T-cell (primary cell): ENCODE measurements around the gene AGFG2. TPM values are rescaled to one million over a fixed set of nuclear protein-coding genes. Genes with fewer than 3 reads are reported as not detected.
"Not testable (repeated sequence)": the region's sequence is repeated elsewhere in the genome, so short reads cannot be mapped to it uniquely, and the experiment has no call there.

Experiments used
- ATAC-seq, 4 experiments: fragments of 200-7000 bp in 3 of 4; fragments of 150-1000 bp in 1 of 4; cut with Tn5 transposase; replicated peaks in 1 of 4; 1 replicate in 3 of 4; 2 replicates in 1 of 4; pipeline ENCODE4 v1.10.0; 2021; ENCODE audit warnings: moderate library complexity in 3 of 4, mild to moderate bottlenecking in 2 of 4, moderate number of reproducible peaks in 1 of 4
- CTCF ChIA-PET, 2 donors: fragments of 300-600 bp; sonication (Branson Sonifier 250); formaldehyde crosslinking; loops; one replicate each; lab custom pipeline; 2022; ENCODE audit warnings: antibody characterized with exemption in 2 of 2; lab: Charles Lee
- POLR2A ChIA-PET, 2 donors: fragments of 300-600 bp; sonication (Branson Sonifier 250); formaldehyde crosslinking; loops; one replicate each; lab custom pipeline; 2022; ENCODE audit warnings: antibody characterized with exemption in 2 of 2; lab: Charles Lee
- DNase-seq, 35 experiments: peaks; one replicate each; pipeline versions ENCODE4 v3.0.0 to v3.0.0-alpha.2; 2013 to 2023
- H3K27ac ChIP-seq: one replicate; pipeline ENCODE4 v1.5.1; 2013; ENCODE audit warnings: low read length
- H3K27me3 ChIP-seq, 2 experiments: replicated peaks in 1 of 2; 1 replicate in 1 of 2; 2 replicates in 1 of 2; pipeline versions ENCODE4 v1.6.1 to v1.7.0; 2013; ENCODE audit warnings: low read length in 1 of 2, mixed read lengths in 1 of 2; ENCODE audit not compliant: control insufficient read depth in 2 of 2, insufficient read depth in 2 of 2; ENCODE audit errors: extremely low read depth in 1 of 2
- H3K36me3 ChIP-seq, 2 donors: 1 replicate in 1 of 2; 2 replicates in 1 of 2; pipeline versions ENCODE4 v1.6.1 to v1.7.0; 2013; ENCODE audit warnings: low read length in 1 of 2; ENCODE audit not compliant: control insufficient read depth in 2 of 2, insufficient read depth in 1 of 2; ENCODE audit errors: extremely low read depth in 1 of 2
- H3K4me1 ChIP-seq, 2 experiments: 1 replicate in 1 of 2; 2 replicates in 1 of 2; pipeline versions ENCODE4 v1.6.1 to v1.7.0; 2013; ENCODE audit warnings: low read length in 2 of 2, mixed read lengths in 1 of 2; ENCODE audit not compliant: insufficient read depth in 2 of 2, control insufficient read depth in 1 of 2; ENCODE audit errors: extremely low read depth in 1 of 2
- H3K4me3 ChIP-seq, 2 donors: 1 replicate in 1 of 2; 2 replicates in 1 of 2; pipeline versions ENCODE4 v1.5.1 to v1.7.0; 2013; ENCODE audit warnings: mild to moderate bottlenecking in 2 of 2, low read length in 1 of 2, moderate library complexity in 1 of 2; ENCODE audit not compliant: control insufficient read depth in 1 of 2; ENCODE audit errors: extremely low read depth in 1 of 2
- H3K9me3 ChIP-seq: 2 replicates; pipeline ENCODE4 v1.7.0; 2013
- H3K27ac Mint-ChIP-seq, 2 donors: one replicate each; pipeline ENCODE4 v1.8.0; 2020 to 2021; ENCODE audit warnings: mild to moderate bottlenecking in 2 of 2, mixed read lengths in 2 of 2
- H3K27me3 Mint-ChIP-seq, 2 donors: one replicate each; pipeline ENCODE4 v1.8.0; 2021 to 2022; ENCODE audit warnings: mixed read lengths in 2 of 2
- H3K36me3 Mint-ChIP-seq: one replicate; pipeline ENCODE4 v1.8.0; 2021; ENCODE audit warnings: mixed read lengths
- H3K4me1 Mint-ChIP-seq, 3 donors: one replicate each; pipeline ENCODE4 v1.8.0; 2020 to 2022; ENCODE audit warnings: mixed read lengths in 3 of 3, mild to moderate bottlenecking in 1 of 3
- H3K4me3 Mint-ChIP-seq, 3 donors: one replicate each; pipeline ENCODE4 v1.8.0; 2020 to 2022; ENCODE audit warnings: mild to moderate bottlenecking in 3 of 3, mixed read lengths in 3 of 3, moderate library complexity in 3 of 3
- H3K9me3 Mint-ChIP-seq, 3 donors: one replicate each; pipeline ENCODE4 v1.8.0; 2020 to 2022; ENCODE audit warnings: mixed read lengths in 3 of 3
- WGBS: methylation state at CpG from one replicate; pipeline ENCODE4 v1.1.5; 2013; ENCODE audit warnings: missing lambda C conversion rate; ENCODE audit not compliant: insufficient coverage; 5-methylcytosine and 5-hydroxymethylcytosine counted together
- total RNA-seq, 35 experiments: library from RNA in 6 of 35; stranded (reverse) in 6 of 35; fragments of 120-200 nt in 1 of 35; gene quantifications; one replicate each; pipeline versions ENCODE4 v1.2.1 to v1.2.4 and lab custom pipeline; 2013 to 2026

AGFG2 gene
- total RNA-seq, 5 donors from 2014 or later (not counting 1 experiment from before 2014, with no cell fraction given), result 26.2 to 54.6 (median 40.2) TPM

DNA sequence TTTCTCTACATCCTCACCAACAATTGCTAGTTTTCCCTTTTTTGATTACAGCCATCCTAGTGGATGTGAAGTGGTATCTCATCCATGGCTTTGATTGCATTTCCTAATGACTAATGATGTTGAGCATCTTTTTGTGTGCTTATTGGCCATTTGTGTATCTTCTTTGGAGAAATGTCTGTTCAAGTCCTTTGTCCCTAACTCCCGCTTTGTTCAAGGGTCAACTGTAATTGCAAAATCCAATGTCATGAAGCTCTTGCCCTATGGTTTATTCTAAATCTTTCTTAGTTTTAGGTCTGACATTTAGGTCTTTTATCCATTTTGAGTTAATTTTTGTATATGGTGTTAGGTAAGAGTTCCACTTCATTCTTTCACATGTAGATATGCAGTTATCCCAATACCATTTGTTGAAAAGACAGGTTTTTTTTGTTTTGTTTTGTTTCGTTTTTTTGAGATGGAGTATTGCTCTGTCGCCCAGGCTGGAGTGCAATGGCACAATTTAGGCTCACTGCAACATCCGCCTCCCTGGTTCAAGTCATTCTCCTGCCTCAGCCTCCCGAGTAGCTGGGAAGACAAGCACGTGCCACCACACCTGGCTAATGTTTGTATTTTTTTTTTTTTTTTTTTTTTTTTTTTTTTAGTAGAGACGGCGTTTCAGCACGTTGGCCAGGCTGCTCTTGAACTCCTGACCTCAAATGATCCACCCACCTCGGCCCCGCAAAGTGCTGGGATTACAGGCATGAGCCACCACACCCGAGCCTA lies 10.7 kb upstream of the AGFG2 start:
- CTCF ChIA-PET, result interaction anchor here in 1 of 2 donors (0.6 kb wide), 2 partner anchors 9 to 45 kb away, joined by 3 read pairs; no protein-coding TSS in a partner anchor
- ATAC-seq, H3K27ac Mint-ChIP-seq, H3K27ac ChIP-seq, H3K4me1 ChIP-seq, H3K4me1 Mint-ChIP-seq, H3K4me3 Mint-ChIP-seq, POLR2A ChIA-PET, H3K36me3 Mint-ChIP-seq, H3K27me3 Mint-ChIP-seq, H3K4me3 ChIP-seq, H3K9me3 Mint-ChIP-seq, DNase-seq, H3K9me3 ChIP-seq, H3K36me3 ChIP-seq: not testable (repeated sequence)
- peaks cover 0 to 15% of the 10 kb centered on the region in 2 experiments for H3K27me3 ChIP-seq
- 79% methylated on average over 2 of the region's 12 CpGs for WGBS

DNA sequence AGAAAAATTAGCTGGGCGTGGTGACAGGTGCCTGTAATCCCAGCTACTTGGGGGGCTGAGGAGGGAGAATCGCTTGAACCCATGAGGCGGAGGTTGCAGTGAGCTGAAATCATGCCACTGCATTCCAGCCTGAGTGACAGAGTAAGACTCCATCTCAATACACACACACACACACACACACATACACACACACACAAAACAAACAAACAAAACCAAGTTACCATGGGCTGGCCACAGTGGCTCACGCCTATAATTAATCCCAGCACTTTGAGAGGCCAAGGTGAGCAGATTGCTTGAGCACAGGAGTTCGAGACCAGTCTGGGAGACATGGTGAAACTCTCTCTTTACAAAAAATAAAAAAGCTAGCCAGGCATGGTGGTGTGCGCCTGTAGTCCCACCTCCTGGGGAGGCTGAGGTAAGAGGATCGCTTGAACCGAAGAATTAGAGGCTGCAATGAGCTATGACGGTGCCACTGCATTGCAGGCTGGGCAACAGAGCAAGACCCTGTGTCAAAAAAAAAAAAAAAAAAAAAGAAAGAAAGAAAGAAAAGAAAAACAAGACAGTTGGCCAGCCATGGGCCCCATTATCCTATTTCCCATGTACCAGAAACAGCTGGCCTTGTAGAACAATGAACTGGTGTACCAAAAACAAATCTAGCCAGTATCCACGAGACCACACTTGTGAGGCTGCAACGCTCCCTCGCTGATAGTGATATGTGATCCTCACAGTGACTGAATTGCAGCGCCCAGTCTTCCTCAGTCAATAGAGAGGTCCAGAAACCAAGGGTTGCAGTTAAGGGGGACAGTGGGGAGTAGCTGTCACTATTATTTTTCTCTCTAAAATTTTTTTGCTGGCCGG lies 6.6 kb upstream of the AGFG2 start:
- CTCF ChIA-PET, result interaction anchor here in 1 of 2 donors (0.6 kb wide), 1 partner anchor 268 kb away, joined by 3 read pairs; no protein-coding TSS in a partner anchor
- no peak overlapping the region for H3K4me3 ChIP-seq
- no peaks in the 10 kb centered on the region for H3K36me3 ChIP-seq
- DNase-seq, result no peak
- H3K4me1 Mint-ChIP-seq, result no peaks in the 10 kb centered on the region
- POLR2A ChIA-PET, result interaction anchor here in 1 of 2 donors (0.5 kb wide), 1 partner anchor 139 kb away, joined by 4 read pairs; no protein-coding TSS in a partner anchor
- H3K27ac Mint-ChIP-seq, result no peak overlapping the region
- H3K27me3 ChIP-seq, result peaks cover 0 to 17% of the 10 kb centered on the region in 2 experiments
- no peaks in the 10 kb centered on the region for H3K9me3 Mint-ChIP-seq
- ATAC-seq, result no peak
- no peaks in the 10 kb centered on the region for H3K36me3 Mint-ChIP-seq
- no peaks in the 10 kb centered on the region for H3K9me3 ChIP-seq
- H3K4me1 ChIP-seq, result no peaks in the 10 kb centered on the region
- no peak overlapping the region for H3K4me3 Mint-ChIP-seq
- H3K27me3 Mint-ChIP-seq, result no peaks in the 10 kb centered on the region
- 97% methylated on average over 4 of the region's 14 CpGs for WGBS
- no peak overlapping the region for H3K27ac ChIP-seq

DNA sequence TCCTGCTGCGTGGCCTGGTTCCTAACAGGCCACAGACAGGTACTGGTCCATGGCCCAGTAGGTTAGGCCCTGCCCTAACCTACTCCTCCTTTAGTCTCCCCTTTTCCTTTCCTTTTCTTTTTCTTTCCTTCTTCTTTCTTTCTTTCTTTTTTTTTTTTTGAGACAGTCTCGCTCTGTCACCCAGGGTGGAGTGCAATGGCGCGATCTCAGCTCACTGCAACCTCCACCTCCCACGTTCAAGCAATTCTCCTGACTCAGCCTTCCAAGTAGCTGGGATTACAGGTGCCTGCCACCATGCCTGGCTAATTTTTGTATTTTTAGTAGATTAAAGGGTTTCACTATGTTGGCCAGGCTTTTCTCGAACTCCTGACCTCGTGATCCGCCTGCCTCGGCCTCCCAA lies 3.0 kb upstream of the AGFG2 start:
- H3K36me3 Mint-ChIP-seq, H3K4me3 Mint-ChIP-seq, H3K4me3 ChIP-seq, H3K9me3 Mint-ChIP-seq, H3K36me3 ChIP-seq, DNase-seq, H3K27ac Mint-ChIP-seq, H3K27ac ChIP-seq, H3K27me3 Mint-ChIP-seq, POLR2A ChIA-PET, H3K9me3 ChIP-seq, ATAC-seq: not testable (repeated sequence)
- H3K27me3 ChIP-seq, result peaks cover 0 to 14% of the 10 kb centered on the region in 2 experiments
- H3K4me1 Mint-ChIP-seq, result peaks cover 21 to 26% (median 22%) of the 10 kb centered on the region in 3 donors
- CTCF ChIA-PET, result interaction anchor here in 1 of 2 donors (1.6 kb wide), 1 partner anchor 10 kb away, joined by 4 read pairs; no protein-coding TSS in a partner anchor
- peaks cover 10 to 20% of the 10 kb centered on the region in 2 experiments for H3K4me1 ChIP-seq
- 80% methylated on average over 1 of the region's 9 CpGs for WGBS

DNA sequence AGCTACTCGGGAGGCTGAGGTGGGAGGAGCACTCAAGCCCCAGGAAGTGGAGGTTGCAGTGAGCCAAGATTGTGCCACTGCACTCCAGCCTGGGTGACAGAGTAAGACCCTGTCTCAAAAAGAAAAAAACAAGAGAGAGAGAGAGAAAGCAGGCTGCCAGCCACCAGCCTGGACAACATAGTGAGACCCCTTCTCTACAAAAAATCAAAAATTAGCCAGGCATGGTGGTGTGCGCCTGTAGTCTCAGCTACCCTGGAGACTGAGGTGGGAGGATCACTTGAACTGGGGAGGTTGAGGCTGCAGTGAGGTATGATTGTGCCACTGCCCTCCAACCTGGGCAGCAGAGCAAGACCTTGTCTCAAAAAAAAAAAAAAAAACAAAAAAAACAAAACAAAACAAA lies 2.3 kb upstream of the AGFG2 start:
- H3K36me3 Mint-ChIP-seq, H3K27me3 Mint-ChIP-seq, H3K27ac ChIP-seq, H3K9me3 Mint-ChIP-seq, H3K36me3 ChIP-seq, DNase-seq, H3K9me3 ChIP-seq, H3K27ac Mint-ChIP-seq, POLR2A ChIA-PET, ATAC-seq, H3K4me3 Mint-ChIP-seq, H3K4me3 ChIP-seq: not testable (repeated sequence)
- peaks cover 27 to 33% (median 29%) of the 10 kb centered on the region in 3 donors for H3K4me1 Mint-ChIP-seq
- CTCF ChIA-PET, result interaction anchor here in 1 of 2 donors (0.7 to 3.4 kb wide), 2 partner anchors 12 to 50 kb away, joined by 3 to 14 read pairs; partner anchors contain the start of gene FBXO24
- WGBS, result 57% methylated on average over 1 of the region's 2 CpGs
- Histone ChIP-seq H3K27me3 (peaks cover 0 to 12% of the 10 kb centered on the region in 2 experiments), H3K4me1 (peaks cover 10 to 26% of the 10 kb centered on the region in 2 experiments)

DNA sequence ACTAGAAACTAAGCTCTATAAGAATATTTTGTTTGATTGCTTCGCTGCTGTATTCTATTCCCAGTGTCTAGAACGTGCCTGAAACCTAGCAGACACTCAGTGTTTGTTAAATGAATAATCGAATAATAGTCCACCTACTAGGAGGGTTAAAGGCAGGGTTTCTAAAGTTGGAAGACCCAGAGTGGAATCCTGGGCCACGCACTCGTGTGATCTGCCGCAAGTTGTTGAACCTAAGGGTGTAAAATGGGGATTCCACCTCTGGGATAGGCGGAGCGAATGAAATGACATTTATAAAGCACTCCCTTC lies 702 bp upstream of the AGFG2 start:
- Mint-ChIP-seq H3K27ac (peak overlapping the region; percentile 80 to 86), H3K27me3 (no peaks in the 10 kb centered on the region), H3K9me3 (no peaks in the 10 kb centered on the region), H3K4me1 (peaks cover 42 to 49% (median 45%) of the 10 kb centered on the region in 3 donors), H3K36me3 (no peaks in the 10 kb centered on the region), H3K4me3 (peak overlapping the region; percentile 96 to 99 (median 99))
- Histone ChIP-seq H3K9me3 (no peaks in the 10 kb centered on the region), H3K27me3 (peaks cover 0 to 2% of the 10 kb centered on the region in 2 experiments), H3K36me3 (no peaks in the 10 kb centered on the region), H3K27ac (peak overlapping the region; percentile 40), H3K4me1 (peaks cover 10 to 40% of the 10 kb centered on the region in 2 experiments), H3K4me3 (peak overlapping the region; percentile 15 to 32)
- WGBS, result 3% methylated on average over 5 of the region's 8 CpGs
- POLR2A ChIA-PET, result no interaction called here
- ATAC-seq (no peak), DNase-seq (no peak)
- CTCF ChIA-PET, result interaction anchor here (0.5 to 3.4 kb wide), 6 partner anchors 11 to 167 kb away, joined by 3 to 14 read pairs (median 5); partner anchors contain the start of genes NYAP1 (in 1 of the 2) and POP7 (in 1 of the 2)
